ENCODE measurements around the gene CCDC47. TPM values are rescaled to one million over a fixed set of nuclear protein-coding genes. Genes with fewer than 3 reads are reported as not detected.

Gene CCDC47
- total RNA-seq, 1 experiment from 2014 or later: 80.5 TPM

DNA sequence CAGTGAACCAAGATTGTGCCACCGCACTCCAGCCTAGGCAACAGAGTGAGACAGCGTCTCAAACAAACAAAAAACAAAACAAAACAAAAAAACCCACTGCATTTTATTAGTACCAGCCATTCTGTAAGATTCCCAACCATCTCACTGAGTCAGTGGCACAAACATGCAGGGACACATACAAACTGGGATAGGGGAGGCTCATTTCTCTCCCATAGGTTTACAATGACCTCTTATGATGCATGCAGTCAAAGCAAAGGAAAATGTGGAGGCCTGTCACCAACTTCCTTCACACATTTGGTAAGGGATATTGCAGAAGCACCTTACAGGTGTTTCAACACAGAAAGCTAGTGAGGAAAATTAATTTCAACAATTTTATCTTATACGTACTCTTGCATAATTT, 19.4 kb downstream of the CCDC47 start:
- TF ChIP-seq CTCF (IDR thresholded peaks at IDR 0.05; ENCODE audit: unreplicated experiment): no peak
- no peaks in the 10 kb centered on the region for H3K9me3 Mint-ChIP-seq (ENCODE audit: low read depth, unreplicated experiment)
- no peak overlapping the region for H3K27ac Mint-ChIP-seq (ENCODE audit: unreplicated experiment)
- intact Hi-C loops (cut with micrococcal nuclease; ENCODE audit: unreplicated experiment): no loop called here
- DNase-seq: no peak
- peaks cover 38% of the 10 kb centered on the region for H3K36me3 Mint-ChIP-seq (ENCODE audit: insufficient read depth, unreplicated experiment)
- BruUV-seq (replicated peaks): no TSS peak
- no peaks in the 10 kb centered on the region for H3K27me3 Mint-ChIP-seq (ENCODE audit: unreplicated experiment)
- H3K4me1 Mint-ChIP-seq (ENCODE audit: low read depth, unreplicated experiment): no peaks in the 10 kb centered on the region
- CTCF ChIA-PET: interaction anchor here (0.7 kb wide), 1 partner anchor 258 kb away, joined by 3 read pairs; no protein-coding TSS in a partner anchor
- no peak overlapping the region for H3K4me3 Mint-ChIP-seq (ENCODE audit: low read depth, unreplicated experiment)

DNA sequence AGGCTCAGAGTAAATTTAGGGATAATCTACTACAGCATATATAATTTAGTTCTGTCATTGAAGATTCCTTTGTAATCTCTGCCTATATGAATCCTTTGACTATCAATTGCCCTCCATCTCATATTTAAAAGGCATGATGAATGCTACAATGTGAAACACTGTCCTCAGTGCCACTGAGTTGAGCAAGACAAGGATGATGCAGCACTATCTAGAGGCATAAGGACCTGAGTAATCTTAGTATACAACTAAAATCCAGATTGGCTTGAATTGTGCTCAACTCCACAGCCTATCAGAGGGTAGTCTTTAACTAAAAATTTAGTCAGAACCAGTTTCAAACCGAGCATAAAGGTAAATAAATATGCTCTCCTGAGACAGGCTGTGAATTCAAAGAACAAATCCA, 20.2 kb downstream of the CCDC47 start:
- Mint-ChIP-seq H3K9me3 (ENCODE audit: low read depth, unreplicated experiment) (no peaks in the 10 kb centered on the region), H3K27ac (ENCODE audit: unreplicated experiment) (no peak overlapping the region), H3K36me3 (ENCODE audit: insufficient read depth, unreplicated experiment) (peaks cover 37% of the 10 kb centered on the region), H3K4me3 (ENCODE audit: low read depth, unreplicated experiment) (no peak overlapping the region), H3K4me1 (ENCODE audit: low read depth, unreplicated experiment) (no peaks in the 10 kb centered on the region), H3K27me3 (ENCODE audit: unreplicated experiment) (no peaks in the 10 kb centered on the region)
- no TSS peak for BruUV-seq (replicated peaks)
- no peak for DNase-seq
- no peak for TF ChIP-seq CTCF (IDR thresholded peaks at IDR 0.05; ENCODE audit: unreplicated experiment)
- CTCF ChIA-PET: no interaction called here
- intact Hi-C loops (cut with micrococcal nuclease; ENCODE audit: unreplicated experiment): no loop called here

DNA sequence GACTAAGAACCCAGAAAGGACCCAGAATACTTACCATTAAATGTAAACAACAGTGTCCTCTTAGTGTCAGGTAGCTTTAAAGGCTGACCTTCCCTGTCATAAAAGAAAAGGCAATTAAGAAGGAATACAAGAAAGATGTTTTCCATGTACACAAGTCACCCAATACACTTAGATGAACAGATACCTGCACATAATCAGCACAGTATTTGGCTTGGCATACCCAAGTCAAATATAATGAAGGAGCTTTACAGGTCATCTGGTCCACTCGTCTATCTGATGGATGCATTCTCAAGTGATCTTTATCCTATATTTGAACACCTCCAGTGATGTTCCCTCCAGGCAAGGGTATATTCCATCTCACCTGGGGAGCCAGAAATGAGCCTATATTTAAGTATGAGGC, 20.7 kb downstream of the CCDC47 start:
- H3K27ac Mint-ChIP-seq (ENCODE audit: unreplicated experiment): no peak overlapping the region
- H3K4me3 Mint-ChIP-seq (ENCODE audit: low read depth, unreplicated experiment): no peak overlapping the region
- CTCF ChIA-PET: interaction anchor here (0.8 kb wide), 1 partner anchor 10 kb away, joined by 4 read pairs; no protein-coding TSS in a partner anchor
- H3K4me1 Mint-ChIP-seq (ENCODE audit: low read depth, unreplicated experiment): no peaks in the 10 kb centered on the region
- intact Hi-C loops (cut with micrococcal nuclease; ENCODE audit: unreplicated experiment): no loop called here
- no peaks in the 10 kb centered on the region for H3K9me3 Mint-ChIP-seq (ENCODE audit: low read depth, unreplicated experiment)
- no TSS peak for BruUV-seq (replicated peaks)
- no peak for TF ChIP-seq CTCF (IDR thresholded peaks at IDR 0.05; ENCODE audit: unreplicated experiment)
- peaks cover 42% of the 10 kb centered on the region for H3K36me3 Mint-ChIP-seq (ENCODE audit: insufficient read depth, unreplicated experiment)
- no peak for DNase-seq
- H3K27me3 Mint-ChIP-seq (ENCODE audit: unreplicated experiment): no peaks in the 10 kb centered on the region

DNA sequence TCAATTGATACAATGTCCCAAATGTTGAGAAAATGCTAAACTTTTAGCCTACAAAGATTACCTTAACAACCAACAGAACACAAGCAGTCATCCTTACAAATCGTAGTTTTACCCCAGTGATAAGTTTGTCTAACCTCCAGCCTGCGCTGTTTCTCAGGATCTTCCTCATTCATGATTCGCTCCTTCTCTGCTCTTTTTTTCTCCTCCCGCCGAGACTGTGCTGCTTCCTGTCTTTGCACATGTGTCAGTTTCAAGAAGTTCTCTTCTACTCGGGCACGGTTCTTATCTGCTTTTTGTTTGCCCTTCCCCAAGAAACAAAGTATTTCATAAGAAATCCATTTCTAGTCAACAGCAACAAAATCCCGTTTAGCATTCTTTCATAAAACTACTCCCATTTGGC, 21.6 kb downstream of the CCDC47 start:
- CTCF ChIA-PET: no interaction called here
- no peak for DNase-seq
- no peaks in the 10 kb centered on the region for H3K27me3 Mint-ChIP-seq (ENCODE audit: unreplicated experiment)
- TF ChIP-seq CTCF (IDR thresholded peaks at IDR 0.05; ENCODE audit: unreplicated experiment): no peak
- no peaks in the 10 kb centered on the region for H3K4me1 Mint-ChIP-seq (ENCODE audit: low read depth, unreplicated experiment)
- no peaks in the 10 kb centered on the region for H3K9me3 Mint-ChIP-seq (ENCODE audit: low read depth, unreplicated experiment)
- H3K27ac Mint-ChIP-seq (ENCODE audit: unreplicated experiment): no peak overlapping the region
- H3K4me3 Mint-ChIP-seq (ENCODE audit: low read depth, unreplicated experiment): no peak overlapping the region
- BruUV-seq (replicated peaks): no TSS peak
- intact Hi-C loops (cut with micrococcal nuclease; ENCODE audit: unreplicated experiment): no loop called here
- peaks cover 43% of the 10 kb centered on the region for H3K36me3 Mint-ChIP-seq (ENCODE audit: insufficient read depth, unreplicated experiment)
